H9 (cell line): Measurements from ENCODE around the gene THBS2. TPM values are rescaled to one million over a fixed set of nuclear protein-coding genes. Genes with fewer than 3 reads are reported as not detected.

Experiments used
- DNase-seq: peaks from one replicate; pipeline ENCODE4 v3.0.0-alpha.2; 2017
- H2AFZ ChIP-seq: one replicate; pipeline ENCODE4 v1.6.1; 2013; ENCODE audit warnings: mild to moderate bottlenecking, low read length, control low read depth, moderate library complexity
- H2AK5ac ChIP-seq: 2 replicates; pipeline ENCODE4 v1.6.1; 2013; ENCODE audit warnings: low read length, control low read depth, mixed read lengths; ENCODE audit not compliant: insufficient read length
- H2BK120ac ChIP-seq: one replicate; pipeline ENCODE4 v1.6.1; 2013; ENCODE audit warnings: low read depth, mild to moderate bottlenecking, low read length, control low read depth, inconsistent platforms; ENCODE audit not compliant: poor library complexity, severe bottlenecking
- H2BK12ac ChIP-seq: 2 replicates; pipeline ENCODE4 v1.6.1; 2013; ENCODE audit warnings: low read length, control low read depth, mixed read lengths, low read depth; ENCODE audit not compliant: insufficient read length
- H2BK15ac ChIP-seq: 2 replicates; pipeline ENCODE4 v1.6.1; 2013; ENCODE audit warnings: low read depth, low read length, control low read depth
- H2BK20ac ChIP-seq: one replicate; pipeline ENCODE4 v1.6.1; 2013; ENCODE audit warnings: low read depth, mild to moderate bottlenecking, low read length, control low read depth, inconsistent platforms; ENCODE audit not compliant: poor library complexity, severe bottlenecking
- H2BK5ac ChIP-seq: 2 replicates; pipeline ENCODE4 v1.6.1; 2013; ENCODE audit warnings: low read length, control low read depth, mixed read lengths; ENCODE audit not compliant: insufficient read length
- H3K14ac ChIP-seq: 2 replicates; pipeline ENCODE4 v1.6.1; 2013; ENCODE audit warnings: low read length, control low read depth; ENCODE audit not compliant: insufficient read depth
- H3K18ac ChIP-seq: 2 replicates; pipeline ENCODE4 v1.6.1; 2013; ENCODE audit warnings: low read depth, mild to moderate bottlenecking, mixed read lengths, low read length, control low read depth; ENCODE audit not compliant: insufficient read length
- H3K23ac ChIP-seq: 2 replicates; pipeline ENCODE4 v1.6.1; 2013; ENCODE audit warnings: low read length, control low read depth, mixed read lengths, low read depth; ENCODE audit not compliant: insufficient read length
- H3K23me2 ChIP-seq: 2 replicates; pipeline ENCODE4 v1.6.1; 2013; ENCODE audit warnings: low read depth, mild to moderate bottlenecking, mixed read lengths, low read length, control low read depth; ENCODE audit not compliant: insufficient read length, poor library complexity, severe bottlenecking
- H3K27ac ChIP-seq: 2 replicates; pipeline ENCODE4 v1.5.1; 2013; ENCODE audit warnings: low read length, control low read depth, mixed read lengths, low read depth; ENCODE audit not compliant: insufficient read length
- H3K27me3 ChIP-seq: 2 replicates; pipeline ENCODE4 v1.6.1; 2013; ENCODE audit warnings: low read length, control low read depth, inconsistent platforms; ENCODE audit not compliant: insufficient read depth
- H3K4ac ChIP-seq: 2 replicates; pipeline ENCODE4 v1.6.1; 2013; ENCODE audit warnings: low read depth, mild to moderate bottlenecking, control low read depth, inconsistent platforms, low read length, moderate library complexity
- H3K4me1 ChIP-seq: 2 replicates; pipeline ENCODE4 v1.6.1; 2013; ENCODE audit warnings: low read length, control low read depth, inconsistent platforms; ENCODE audit not compliant: insufficient read depth
- H3K4me2 ChIP-seq: 2 replicates; pipeline ENCODE4 v1.6.1; 2013; ENCODE audit warnings: low read length, control low read depth, mixed read lengths; ENCODE audit not compliant: insufficient read length, insufficient read depth
- H3K56ac ChIP-seq: 2 replicates; pipeline ENCODE4 v1.6.1; 2013; ENCODE audit warnings: low read depth, mild to moderate bottlenecking, mixed read lengths, low read length, control low read depth; ENCODE audit not compliant: insufficient read length
- H3K79me1 ChIP-seq: 2 replicates; pipeline ENCODE4 v1.6.1; 2013; ENCODE audit warnings: low read depth, mild to moderate bottlenecking, moderate library complexity, low read length, control low read depth, inconsistent platforms; ENCODE audit not compliant: insufficient read depth, poor library complexity, severe bottlenecking
- H3K79me2 ChIP-seq: 2 replicates; pipeline ENCODE4 v1.6.1; 2013; ENCODE audit warnings: low read length, control low read depth, inconsistent platforms; ENCODE audit not compliant: insufficient read depth
- H3K9ac ChIP-seq: 2 replicates; pipeline ENCODE4 v1.6.1; 2013; ENCODE audit warnings: low read length, control low read depth, mixed read lengths; ENCODE audit not compliant: insufficient read length; ENCODE audit errors: extremely low read depth
- H3K9me3 ChIP-seq: one replicate; pipeline ENCODE4 v1.6.1; 2013; ENCODE audit warnings: low read depth, low read length, inconsistent platforms; ENCODE audit not compliant: control insufficient read depth
- H3T11ph ChIP-seq: one replicate; pipeline ENCODE4 v1.6.1; 2013; ENCODE audit warnings: mild to moderate bottlenecking, low read length, control low read depth, inconsistent platforms
- H4K20me1 ChIP-seq: one replicate; pipeline ENCODE4 v1.6.1; 2013; ENCODE audit not compliant: control insufficient read depth, insufficient read length, insufficient read depth
- H4K5ac ChIP-seq: 2 replicates; pipeline ENCODE4 v1.6.1; 2013; ENCODE audit warnings: low read depth, mild to moderate bottlenecking, mixed read lengths, low read length, control low read depth; ENCODE audit not compliant: insufficient read length
- H4K8ac ChIP-seq: replicated peaks from 2 replicates; pipeline ENCODE4 v1.6.1; 2013; ENCODE audit warnings: low read length, control low read depth, mixed read lengths, low read depth; ENCODE audit not compliant: insufficient read length
- H4K91ac ChIP-seq: 2 replicates; pipeline ENCODE4 v1.6.1; 2013; ENCODE audit warnings: low read depth, mild to moderate bottlenecking, moderate library complexity, mixed read lengths, low read length, control low read depth; ENCODE audit not compliant: insufficient read length
- H3K27ac Mint-ChIP-seq, 3 experiments: 2 replicates in 2 of 3; 3 replicates in 1 of 3; pipeline ENCODE4 v1.8.0; 2020 to 2021; ENCODE audit warnings: mixed read lengths in 3 of 3, mild to moderate bottlenecking in 1 of 3, moderate library complexity in 1 of 3
- H3K27me3 Mint-ChIP-seq: 2 replicates; pipeline ENCODE4 v1.8.0; 2021; ENCODE audit warnings: low read depth, mild to moderate bottlenecking, moderate library complexity, mixed read lengths
- H3K36me3 Mint-ChIP-seq, 3 experiments: 2 replicates in 2 of 3; 3 replicates in 1 of 3; pipeline ENCODE4 v1.8.0; 2020 to 2021; ENCODE audit warnings: low read depth in 3 of 3, mixed read lengths in 3 of 3; ENCODE audit not compliant: insufficient read depth in 1 of 3
- H3K4me1 Mint-ChIP-seq, 2 experiments: 2 replicates each; pipeline ENCODE4 v1.8.0; 2020; ENCODE audit warnings: mixed read lengths in 2 of 2
- H3K4me3 Mint-ChIP-seq, 2 experiments: 2 replicates in 1 of 2; 3 replicates in 1 of 2; pipeline ENCODE4 v1.8.0; 2020 to 2021; ENCODE audit warnings: mild to moderate bottlenecking in 2 of 2, mixed read lengths in 2 of 2, moderate library complexity in 1 of 2
- H3K9me3 Mint-ChIP-seq, 2 experiments: 2 replicates in 1 of 2; 3 replicates in 1 of 2; pipeline ENCODE4 v1.8.0; 2020; ENCODE audit warnings: mild to moderate bottlenecking in 2 of 2, mixed read lengths in 2 of 2, moderate library complexity in 1 of 2
- WGBS: extraction: QIAGEN DNeasy Blood & Tissue Kit; methylation state at CpG from one replicate; pipeline ENCODE4 v1.1.7; 2013; ENCODE audit warnings: missing lambda C conversion rate, low lambda C conversion rate, mixed read lengths; ENCODE audit not compliant: insufficient read length; ENCODE audit errors: extremely low coverage; 5-methylcytosine and 5-hydroxymethylcytosine counted together
- total RNA-seq: library from RNA; stranded (reverse); gene quantifications from 2 replicates; pipeline ENCODE4 v1.2.1, GENCODE V29; 2021
- TF ChIP-seq, protein P1 (sequence below): fragments of 200-600 bp; sonication (generic); conservative IDR thresholded peaks from 3 replicates; pipeline ENCODE4 v1.8.0; 2021; ENCODE audit warnings: antibody characterized with exemption, mild to moderate bottlenecking

THBS2 gene
- total RNA-seq, 1 experiment from 2014 or later: 14.7 TPM

GRCh38 chr6:169216830-169217229 is 36.8 kb downstream of the THBS2 start:
- no peak overlapping the region for H3K56ac ChIP-seq
- no peak overlapping the region for H2BK12ac ChIP-seq
- no peak overlapping the region for H2BK120ac ChIP-seq
- no peak overlapping the region for H3K14ac ChIP-seq
- H3K36me3 Mint-ChIP-seq: peaks cover 24 to 38% (median 34%) of the 10 kb centered on the region in 3 experiments
- no peak overlapping the region for H4K91ac ChIP-seq
- no peaks in the 10 kb centered on the region for H4K20me1 ChIP-seq
- H3K18ac ChIP-seq: no peak overlapping the region
- no peak overlapping the region for H3K4me3 Mint-ChIP-seq
- no peaks in the 10 kb centered on the region for H3K79me1 ChIP-seq
- H2BK5ac ChIP-seq: no peak overlapping the region
- H3T11ph ChIP-seq: no peak overlapping the region
- H3K4me1 Mint-ChIP-seq: peaks cover 10 to 14% of the 10 kb centered on the region in 2 experiments
- no peaks in the 10 kb centered on the region for H3K79me2 ChIP-seq
- H3K27ac Mint-ChIP-seq: no peak overlapping the region
- TF ChIP-seq, protein P1, sequence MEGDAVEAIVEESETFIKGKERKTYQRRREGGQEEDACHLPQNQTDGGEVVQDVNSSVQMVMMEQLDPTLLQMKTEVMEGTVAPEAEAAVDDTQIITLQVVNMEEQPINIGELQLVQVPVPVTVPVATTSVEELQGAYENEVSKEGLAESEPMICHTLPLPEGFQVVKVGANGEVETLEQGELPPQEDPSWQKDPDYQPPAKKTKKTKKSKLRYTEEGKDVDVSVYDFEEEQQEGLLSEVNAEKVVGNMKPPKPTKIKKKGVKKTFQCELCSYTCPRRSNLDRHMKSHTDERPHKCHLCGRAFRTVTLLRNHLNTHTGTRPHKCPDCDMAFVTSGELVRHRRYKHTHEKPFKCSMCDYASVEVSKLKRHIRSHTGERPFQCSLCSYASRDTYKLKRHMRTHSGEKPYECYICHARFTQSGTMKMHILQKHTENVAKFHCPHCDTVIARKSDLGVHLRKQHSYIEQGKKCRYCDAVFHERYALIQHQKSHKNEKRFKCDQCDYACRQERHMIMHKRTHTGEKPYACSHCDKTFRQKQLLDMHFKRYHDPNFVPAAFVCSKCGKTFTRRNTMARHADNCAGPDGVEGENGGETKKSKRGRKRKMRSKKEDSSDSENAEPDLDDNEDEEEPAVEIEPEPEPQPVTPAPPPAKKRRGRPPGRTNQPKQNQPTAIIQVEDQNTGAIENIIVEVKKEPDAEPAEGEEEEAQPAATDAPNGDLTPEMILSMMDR: no peak
- no peak overlapping the region for H2AFZ ChIP-seq
- H4K5ac ChIP-seq: no peak overlapping the region
- H3K9me3 ChIP-seq: no peaks in the 10 kb centered on the region
- no peaks in the 10 kb centered on the region for H3K27me3 Mint-ChIP-seq
- no peak overlapping the region for H3K9ac ChIP-seq
- DNase-seq: no peak
- no peaks in the 10 kb centered on the region for H3K27me3 ChIP-seq
- H3K4me2 ChIP-seq: no peak overlapping the region
- 0 out of 2 replicates have a peak, but pooled peaks cover 3% of the 10 kb centered on the region for H3K4me1 ChIP-seq
- no peak overlapping the region for H2AK5ac ChIP-seq
- no peak overlapping the region for H2BK15ac ChIP-seq
- no peak overlapping the region for H4K8ac ChIP-seq
- no peak overlapping the region for H3K23ac ChIP-seq
- no peak overlapping the region for H2BK20ac ChIP-seq
- WGBS: no CpG with 5 or more reads among the region's 14 CpGs
- no peaks in the 10 kb centered on the region for H3K23me2 ChIP-seq
- no peak overlapping the region for H3K4ac ChIP-seq
- no peak overlapping the region for H3K27ac ChIP-seq
- H3K9me3 Mint-ChIP-seq: peaks cover 0 to 14% of the 10 kb centered on the region in 2 experiments; a peak in 2 of 5 replicates
